Gastroesophageal sphincter (tissue), 4 donors: Measurements from ENCODE around the gene ABCC1. TPM values are rescaled to one million over a fixed set of nuclear protein-coding genes. Genes with fewer than 3 reads are reported as not detected.

Source experiments
- ATAC-seq: fragments of 150-250 bp; one replicate; pipeline ENCODE4 v1.9.1; 2016; ENCODE audit warnings: mild to moderate bottlenecking, moderate library complexity
- H3K27ac ChIP-seq, 4 donors: fragments of 200-600 bp; sonication (generic) in 3 of 4; 1 replicate in 3 of 4; 2 replicates in 1 of 4; pipeline ENCODE4 v1.5.1; 2016 to 2019
- H3K27me3 ChIP-seq: fragments of 200-600 bp; sonication (generic); one replicate; pipeline ENCODE4 v1.5.1; 2019
- H3K36me3 ChIP-seq, 2 donors: fragments of 200-600 bp; sonication (generic); one replicate each; pipeline ENCODE4 v1.5.1; 2019; ENCODE audit warnings: control low read depth in 1 of 2
- H3K4me1 ChIP-seq, 3 donors: fragments of 200-600 bp; sonication (generic); 1 replicate in 2 of 3; 2 replicates in 1 of 3; pipeline ENCODE4 v1.5.1; 2016 to 2019; ENCODE audit warnings: control low read depth in 2 of 3
- H3K4me3 ChIP-seq, 2 donors: fragments of 200-600 bp; sonication (generic); one replicate each; pipeline ENCODE4 v1.5.1; 2019; ENCODE audit warnings: mild to moderate bottlenecking in 1 of 2, moderate library complexity in 1 of 2
- H3K9me3 ChIP-seq, 3 donors: fragments of 200-600 bp; sonication (generic); one replicate each; pipeline ENCODE4 v1.5.1; 2017 to 2019; ENCODE audit warnings: control low read depth in 2 of 3
- CTCF ChIP-seq, 4 experiments: fragments of 200-600 bp in 2 of 4; fragments of 450-650 bp in 2 of 4; sonication (generic) in 1 of 4; IDR thresholded peaks; one replicate each; pipeline ENCODE4 v1.5.1; 2017 to 2019; ENCODE audit warnings: antibody characterized with exemption in 4 of 4, mild to moderate bottlenecking in 2 of 4, moderate library complexity in 2 of 4
- EP300 ChIP-seq: sonication (generic); formaldehyde crosslinking; IDR thresholded peaks from one replicate; pipeline ENCODE4 v1.6.1; 2017; ENCODE audit warnings: antibody characterized with exemption, mild to moderate bottlenecking
- POLR2A ChIP-seq, 2 donors: fragments of 450-650 bp; IDR thresholded peaks; one replicate each; pipeline ENCODE4 v1.6.1; 2017; ENCODE audit warnings: antibody characterized with exemption in 2 of 2, mild to moderate bottlenecking in 2 of 2, moderate library complexity in 1 of 2
- POLR2AphosphoS5 ChIP-seq: sonication (generic); formaldehyde crosslinking; IDR thresholded peaks from one replicate; pipeline ENCODE4 v1.6.1; 2017; ENCODE audit warnings: antibody characterized with exemption
- whole genome bisulfite sequencing, 2 donors: methylation state at CpG; one replicate each; pipeline ENCODE4 v1.1.5; 2018; ENCODE audit warnings: low coverage in 1 of 2; 5-methylcytosine and 5-hydroxymethylcytosine counted together
- total RNA-seq, 4 donors: library from RNA; depleted of rRNA; stranded (reverse); fragments of >200 nt; gene quantifications; one replicate each; pipeline ENCODE4 v1.1.0, GENCODE V29; 2016

Gene ABCC1
- total RNA-seq: 100 to 1,000 TPM in 1 of 4 donors, 10 to 100 TPM in 3; 50.8 to 122 (median 63.1) TPM

GRCh38 chr16:15949210-15950160 is at the start of gene ABCC1:
ABCC1 (plus strand) TSS chr16:15949616; CDS start chr16:15949752, 136 bp downstream.
- Histone ChIP-seq H3K9me3 (no peaks in the 10 kb centered on the region), H3K27ac (peak within 1 kb of the TSS; percentile 90 to 98 (median 93)), H3K27me3 (no peaks in the 10 kb centered on the region), H3K4me3 (peak within 1 kb of the TSS; percentile 74 to 96), H3K36me3 (no peaks in the 10 kb centered on the region), H3K4me1 (peaks cover 0 to 60% (median 18%) of the 10 kb centered on the region in 3 donors)
- peak; percentile 84 for ATAC-seq
- TF ChIP-seq CTCF (IDR thresholded peaks at IDR 0.05): peak in 1 of 4 experiments; percentile 27
- no peak for TF ChIP-seq POLR2AphosphoS5
- TF ChIP-seq POLR2A (IDR thresholded peaks at IDR 0.05): peak in 1 of 2 donors; percentile 35
- no peak for TF ChIP-seq EP300
- WGBS, 2 donors: 0% methylated on average over 9 of the region's 112 CpGs; no CpG with 5 or more reads in 1 of the 2 donors

- WGBS, 2 donors: 90% methylated on average over 2 of the region's 3 CpGs; no CpG with 5 or more reads in 1 of the 2 donors
Observed at GRCh38 chr16:15900357-15900756, 49.1 kb upstream of the ABCC1 start.

GRCh38 chr16:15900901-15901500 is 48.4 kb upstream of the ABCC1 start:
- ATAC-seq: no peak
- 58 to 71% methylated on average over 6 of the region's 6 CpGs for WGBS, 2 donors
- no peaks in the 10 kb centered on the region for H3K9me3 ChIP-seq

More at GRCh38 chr16:15900357-15900756, 49.1 kb upstream of the ABCC1 start:
- ATAC-seq: no peak
- Histone ChIP-seq H3K4me1 (no peaks in the 10 kb centered on the region), H3K36me3 (no peaks in the 10 kb centered on the region), H3K27ac (no peak overlapping the region), H3K27me3 (no peaks in the 10 kb centered on the region), H3K4me3 (no peak overlapping the region), H3K9me3 (no peaks in the 10 kb centered on the region)
- TF ChIP-seq POLR2A (IDR thresholded peaks at IDR 0.05) (no peak), EP300 (no peak), CTCF (IDR thresholded peaks at IDR 0.05) (no peak), POLR2AphosphoS5 (no peak)

GRCh38 chr16:15903960-15904359 is 45.5 kb upstream of the ABCC1 start:
- no peak overlapping the region for H3K4me3 ChIP-seq
- 94 to 96% methylated on average over 5 of the region's 5 CpGs for WGBS, 2 donors
- H3K27me3 ChIP-seq: no peaks in the 10 kb centered on the region
- H3K27ac ChIP-seq: no peak overlapping the region
- H3K9me3 ChIP-seq: no peaks in the 10 kb centered on the region
- ATAC-seq: no peak
- H3K4me1 ChIP-seq: no peaks in the 10 kb centered on the region
- TF ChIP-seq POLR2AphosphoS5: no peak
- TF ChIP-seq POLR2A (IDR thresholded peaks at IDR 0.05): no peak
- no peaks in the 10 kb centered on the region for H3K36me3 ChIP-seq

More at GRCh38 chr16:15900901-15901500, 48.4 kb upstream of the ABCC1 start:
- no peaks in the 10 kb centered on the region for H3K4me1 ChIP-seq
- no peaks in the 10 kb centered on the region for H3K36me3 ChIP-seq
- H3K27ac ChIP-seq: no peak overlapping the region
- no peak overlapping the region for H3K4me3 ChIP-seq
- TF ChIP-seq CTCF (IDR thresholded peaks at IDR 0.05) (no peak), POLR2A (IDR thresholded peaks at IDR 0.05) (no peak), POLR2AphosphoS5 (no peak), EP300 (no peak)
- no peaks in the 10 kb centered on the region for H3K27me3 ChIP-seq

GRCh38 chr16:15906439-15906838 is 43.0 kb upstream of the ABCC1 start:
- Histone ChIP-seq H3K4me1 (no peaks in the 10 kb centered on the region), H3K27ac (no peak overlapping the region), H3K36me3 (no peaks in the 10 kb centered on the region), H3K27me3 (no peaks in the 10 kb centered on the region), H3K4me3 (no peak overlapping the region), H3K9me3 (no peaks in the 10 kb centered on the region)
- TF ChIP-seq CTCF (IDR thresholded peaks at IDR 0.05) (no peak), POLR2AphosphoS5 (no peak), POLR2A (IDR thresholded peaks at IDR 0.05) (no peak), EP300 (no peak)
- no peak for ATAC-seq
- WGBS, 2 donors: 65 to 88% methylated on average over 1 to 2 of the region's 2 CpGs
